H1 (cell line): Measurements from ENCODE around the gene ZNF511. TPM values are rescaled to one million over a fixed set of nuclear protein-coding genes. Genes with fewer than 3 reads are reported as not detected.

Experiments used
- CTCF ChIA-PET: fragments of 300-600 bp; sonication (Branson Sonifier 250); formaldehyde crosslinking; loops from one replicate; lab custom pipeline; 2021; ENCODE audit not compliant: partially characterized antibody; lab: Charles Lee
- POLR2A ChIA-PET: fragments of 300-600 bp; sonication (Branson Sonifier 250); formaldehyde crosslinking; loops from one replicate; lab custom pipeline; 2021; ENCODE audit warnings: inconsistent platforms; ENCODE audit not compliant: partially characterized antibody; lab: Charles Lee
- DNase-seq, 2 experiments: peaks; one replicate each; pipeline versions ENCODE4 v3.0.0 to v3.0.0-alpha.2; 2010 to 2022; ENCODE audit warnings: low spot score in 2 of 2, low read depth in 1 of 2, mixed read lengths in 1 of 2
- FAIRE-seq: peaks from 2 replicates; lab custom pipeline; 2011; peaks lifted over from hg19 to GRCh38; lab: Jason Lieb, UNC
- H2AFZ ChIP-seq: 2 replicates; pipeline ENCODE4 v1.8.1; 2012; ENCODE audit warnings: low read length, inconsistent platforms
- H2AK5ac ChIP-seq: 2 replicates; pipeline ENCODE4 v1.6.1; 2013; ENCODE audit warnings: low read depth, low read length
- H2BK120ac ChIP-seq: replicated peaks from 2 replicates; pipeline ENCODE3; 2013; ENCODE audit warnings: low read depth, low read length, inconsistent platforms
- H2BK12ac ChIP-seq: 2 replicates; pipeline ENCODE4 v1.6.1; 2013; ENCODE audit warnings: low read depth, low read length
- H2BK15ac ChIP-seq: 2 replicates; pipeline ENCODE4 v1.6.1; 2013; ENCODE audit warnings: low read length
- H2BK20ac ChIP-seq: 2 replicates; pipeline ENCODE4 v1.6.1; 2013; ENCODE audit warnings: low read length
- H2BK5ac ChIP-seq: 2 replicates; pipeline ENCODE4 v1.6.1; 2013; ENCODE audit warnings: low read depth, low read length
- H3K14ac ChIP-seq: 2 replicates; pipeline ENCODE4 v1.6.1; 2013; ENCODE audit warnings: inconsistent platforms; ENCODE audit not compliant: insufficient read length
- H3K18ac ChIP-seq: 2 replicates; pipeline ENCODE4 v1.6.1; 2013; ENCODE audit warnings: low read length; ENCODE audit errors: extremely low read depth
- H3K23ac ChIP-seq: 2 replicates; pipeline ENCODE4 v1.6.1; 2013; ENCODE audit warnings: inconsistent platforms; ENCODE audit not compliant: insufficient read length
- H3K23me2 ChIP-seq: 2 replicates; pipeline ENCODE4 v1.6.1; 2013; ENCODE audit warnings: low read depth, low read length
- H3K27ac ChIP-seq: 2 replicates; pipeline ENCODE4 v1.6.1; 2011; ENCODE audit warnings: low read depth, low read length, inconsistent platforms
- H3K27me3 ChIP-seq, 4 experiments: replicated peaks in 1 of 4; 1 replicate in 1 of 4; 2 replicates in 3 of 4; pipeline versions ENCODE4 v1.6.1 to v1.8.1; 2011 to 2013; ENCODE audit warnings: low read length in 3 of 4, mild to moderate bottlenecking in 3 of 4, inconsistent platforms in 2 of 4, mixed read lengths in 2 of 4, moderate library complexity in 1 of 4; ENCODE audit not compliant: control insufficient read depth in 3 of 4, insufficient read depth in 3 of 4; ENCODE audit errors: extremely low read depth in 1 of 4
- H3K36me3 ChIP-seq, 4 experiments: 2 replicates each; pipeline versions ENCODE4 v1.6.1 to v1.8.1; 2011 to 2013; ENCODE audit warnings: mild to moderate bottlenecking in 4 of 4, low read length in 3 of 4, moderate library complexity in 2 of 4, control low read depth in 1 of 4, inconsistent platforms in 1 of 4; ENCODE audit not compliant: insufficient read depth in 4 of 4, control insufficient read depth in 2 of 4
- H3K4ac ChIP-seq: replicated peaks from 2 replicates; pipeline ENCODE3; 2013; ENCODE audit warnings: low read length, low read depth, mixed read lengths, inconsistent platforms; ENCODE audit not compliant: insufficient read length
- H3K4me1 ChIP-seq, 4 experiments: replicated peaks in 1 of 4; 1 replicate in 1 of 4; 2 replicates in 3 of 4; pipeline versions ENCODE4 v1.6.1 to v1.8.1; 2011 to 2013; ENCODE audit warnings: low read length in 3 of 4, inconsistent platforms in 2 of 4, mixed read lengths in 1 of 4; ENCODE audit not compliant: insufficient read depth in 4 of 4, control insufficient read depth in 3 of 4
- H3K4me2 ChIP-seq, 2 experiments: 2 replicates each; pipeline versions ENCODE4 v1.6.1 to v1.8.1; 2011 to 2013; ENCODE audit warnings: low read depth in 2 of 2, low read length in 2 of 2, control low read depth in 1 of 2, inconsistent platforms in 1 of 2, mild to moderate bottlenecking in 1 of 2; ENCODE audit not compliant: insufficient read depth in 1 of 2
- H3K4me3 ChIP-seq, 4 experiments: fragments of 200-600, 300-600 bp in 1 of 4; sonication (generic), shearing (Covaris generic), sonication (Bioruptor Twin) in 1 of 4; 2 replicates each; pipeline versions ENCODE4 v1.5.1 to v1.8.1; 2011 to 2016; ENCODE audit warnings: low read length in 4 of 4, low read depth in 3 of 4, control low read depth in 2 of 4, inconsistent platforms in 2 of 4, mild to moderate bottlenecking in 2 of 4, mixed read lengths in 1 of 4, moderate library complexity in 1 of 4; ENCODE audit not compliant: insufficient read depth in 2 of 4; ENCODE audit errors: extremely low read depth in 1 of 4
- H3K56ac ChIP-seq: replicated peaks from 2 replicates; pipeline ENCODE3; 2013; ENCODE audit warnings: low read depth, mild to moderate bottlenecking, mixed read lengths, low read length, inconsistent platforms; ENCODE audit not compliant: insufficient read length
- H3K79me1 ChIP-seq: 2 replicates; pipeline ENCODE4 v1.6.1; 2013; ENCODE audit warnings: low read depth, low read length, control low read depth
- H3K79me2 ChIP-seq, 2 experiments: 2 replicates each; pipeline versions ENCODE4 v1.6.1 to v1.8.1; 2012 to 2013; ENCODE audit warnings: low read length in 2 of 2, mild to moderate bottlenecking in 2 of 2, inconsistent platforms in 1 of 2; ENCODE audit not compliant: insufficient read depth in 2 of 2, control insufficient read depth in 1 of 2
- H3K9ac ChIP-seq, 4 experiments: replicated peaks in 1 of 4; 1 replicate in 1 of 4; 2 replicates in 3 of 4; pipeline versions ENCODE4 v1.6.1 to v1.8.1; 2011 to 2013; ENCODE audit warnings: low read depth in 3 of 4, low read length in 3 of 4, control low read depth in 2 of 4, mild to moderate bottlenecking in 2 of 4, moderate library complexity in 2 of 4, inconsistent platforms in 1 of 4; ENCODE audit errors: extremely low read depth in 1 of 4
- H3K9me3 ChIP-seq, 2 experiments: 2 replicates each; pipeline versions ENCODE4 v1.6.1 to v1.8.1; 2012 to 2013; ENCODE audit warnings: mild to moderate bottlenecking in 2 of 2, moderate library complexity in 2 of 2, control low read depth in 1 of 2, inconsistent platforms in 1 of 2, low read depth in 1 of 2, low read length in 1 of 2, mixed read lengths in 1 of 2; ENCODE audit not compliant: insufficient read depth in 2 of 2
- H4K20me1 ChIP-seq, 2 experiments: replicated peaks in 1 of 2; 2 replicates each; pipeline versions ENCODE3 to v1.8.1; 2011 to 2013; ENCODE audit warnings: inconsistent platforms in 2 of 2, low read length in 2 of 2, mild to moderate bottlenecking in 1 of 2; ENCODE audit not compliant: insufficient read depth in 2 of 2, control insufficient read depth in 1 of 2
- H4K5ac ChIP-seq: 2 replicates; pipeline ENCODE4 v1.6.1; 2013; ENCODE audit warnings: low read length, low read depth, mixed read lengths, inconsistent platforms; ENCODE audit not compliant: insufficient read length
- H4K8ac ChIP-seq: 2 replicates; pipeline ENCODE4 v1.8.0; 2013; ENCODE audit warnings: mild to moderate bottlenecking, moderate library complexity, low read length, inconsistent platforms; ENCODE audit not compliant: insufficient read depth; ENCODE audit errors: extremely low read depth
- H4K91ac ChIP-seq: replicated peaks from 2 replicates; pipeline ENCODE3; 2013; ENCODE audit warnings: low read length, mixed read lengths, inconsistent platforms; ENCODE audit not compliant: insufficient read length
- BRCA1 ChIP-seq: IDR thresholded peaks from 2 replicates; pipeline ENCODE4 v1.6.1; 2012; ENCODE audit warnings: low read depth, low read length, improper control_type of control experiment
- CHD2 ChIP-seq: IDR thresholded peaks from 2 replicates; pipeline ENCODE4 v1.6.1; 2012; ENCODE audit warnings: low read length, improper control_type of control experiment
- EZH2 ChIP-seq: fragments of 200-600 bp; sonication (generic); IDR thresholded peaks from 2 replicates; pipeline ENCODE4 v1.7.1; 2012; ENCODE audit warnings: low read depth, mild to moderate bottlenecking, moderate library complexity, low read length, inconsistent platforms; ENCODE audit not compliant: severe bottlenecking
- GABPA ChIP-seq: IDR thresholded peaks from 2 replicates; pipeline ENCODE4 v1.6.1; 2011; ENCODE audit warnings: mild to moderate bottlenecking, low read length, moderate library complexity, borderline replicate concordance; ENCODE audit not compliant: insufficient read depth
- JUND ChIP-seq: IDR thresholded peaks from 2 replicates; pipeline ENCODE4 v1.6.1; 2011; ENCODE audit warnings: mild to moderate bottlenecking, improper control_type of control experiment, low read length
- KDM4A ChIP-seq: IDR thresholded peaks from one replicate; pipeline ENCODE4 v1.7.1; 2012; ENCODE audit warnings: low read depth, mild to moderate bottlenecking, moderate library complexity, low read length, inconsistent platforms; ENCODE audit not compliant: severe bottlenecking
- MAFK ChIP-seq: IDR thresholded peaks from 2 replicates; pipeline ENCODE4 v1.6.1; 2012; ENCODE audit warnings: low read depth, mild to moderate bottlenecking, improper control_type of control experiment, low read length
- TAF7 ChIP-seq: optimal IDR thresholded peaks from 2 replicates; pipeline ENCODE3; 2011; ENCODE audit warnings: low read depth, mild to moderate bottlenecking, inconsistent platforms, low read length, moderate library complexity, borderline replicate concordance
- TBP ChIP-seq: IDR thresholded peaks from 2 replicates; pipeline ENCODE4 v1.6.1; 2011; ENCODE audit warnings: low read depth, low read length, improper control_type of control experiment
- TCF12 ChIP-seq: IDR thresholded peaks from 2 replicates; pipeline ENCODE4 v1.6.1; 2011; ENCODE audit warnings: low read depth, mild to moderate bottlenecking, low read length
- USF2 ChIP-seq: IDR thresholded peaks from 2 replicates; pipeline ENCODE4 v1.6.1; 2011; ENCODE audit warnings: low read length, improper control_type of control experiment
- YY1 ChIP-seq: IDR thresholded peaks from 2 replicates; pipeline ENCODE4 v1.6.1; 2011; ENCODE audit warnings: low read depth, mild to moderate bottlenecking, low read length
- WGBS, 2 experiments: shearing (Covaris generic) in 1 of 2; methylation state at CpG; one replicate each; pipeline versions ENCODE4 v1.1.6 to v1.1.7; 2013 to 2015; ENCODE audit warnings: low lambda C conversion rate in 2 of 2, mixed read lengths in 2 of 2, inconsistent platforms in 1 of 2, low coverage in 1 of 2, missing lambda C conversion rate in 1 of 2; ENCODE audit not compliant: insufficient replicate concordance in 2 of 2, insufficient coverage in 1 of 2, insufficient read length in 1 of 2; ENCODE audit errors: extremely low coverage in 1 of 2, missing lambda C conversion rate in 1 of 2; 5-methylcytosine and 5-hydroxymethylcytosine counted together
- polyA plus RNA-seq, 7 experiments: library from polyadenylated mRNA; depleted of rRNA in 3 of 7; stranded (reverse) in 5 of 7; unstranded in 2 of 7; fragments of >200 nt in 5 of 7; fragments of 200-250 nt in 2 of 7; gene quantifications; 1 replicate in 5 of 7; 2 replicates in 1 of 7; 4 replicates in 1 of 7; pipeline versions ENCODE4 v1.2.1 to v1.2.3, GENCODE V29; 2011 to 2013; ENCODE audit warnings: missing spikeins in 2 of 7, mixed read lengths in 2 of 7
- total RNA-seq: library from RNA; stranded (reverse); fragmentation: NEBNext Ultra II Directional; extraction: Animal tissue kit (Norgen Biotek cat#: 25700); gene quantifications from 2 replicates; pipeline ENCODE4 v1.2.1, GENCODE V29; 2021

The ZNF511 gene
- total and polyA plus RNA-seq, 2 of the 8 experiments (the other 6 are each of a cell fraction or from before 2014, with no cell fraction given), result 55.4 to 71.7 TPM

- Histone ChIP-seq H3K79me2 (no peaks in the 10 kb centered on the region), H3K4ac (no peak overlapping the region), H3K4me2 (no peak overlapping the region), H3K27me3 (no peaks in the 10 kb centered on the region; a peak in 3 of 7 replicates), H4K5ac (no peak overlapping the region), H3K9ac (no peak overlapping the region), H3K4me1 (peaks cover 0 to 21% (median 2%) of the 10 kb centered on the region in 4 experiments; a peak in 4 of 7 replicates), H2BK20ac (no peak overlapping the region), H3K56ac (no peak overlapping the region), H3K36me3 (no peaks in the 10 kb centered on the region), H4K8ac (no peak overlapping the region), H4K91ac (peak overlapping the region; percentile 65), H2AFZ (no peak overlapping the region), H2BK5ac (peak overlapping the region; percentile 2; the same call in 1 of the 2 replicates), H2BK12ac (peak overlapping the region; percentile 18; the same call in 1 of the 2 replicates), H3K14ac (no peak overlapping the region), H2AK5ac (0 out of 2 replicates have a peak overlapping the region, but pooled peaks have one; percentile 32), H3K18ac (no peak overlapping the region), H3K27ac (no peak overlapping the region), H3K23me2 (peaks cover 4% of the 10 kb centered on the region; the same call in 1 of the 2 replicates), H2BK120ac (no peak overlapping the region), H2BK15ac (no peak overlapping the region; the same call in 1 of the 2 replicates), H3K79me1 (no peaks in the 10 kb centered on the region), H4K20me1 (peaks cover 4 to 12% of the 10 kb centered on the region in 2 experiments), H3K4me3 (no peak overlapping the region), H3K9me3 (no peaks in the 10 kb centered on the region), H3K23ac (no peak overlapping the region)
- FAIRE-seq (no peak), DNase-seq (no peak)
- ChIA-PET POLR2A (interaction anchor here (1.1 to 1.3 kb wide), 2 partner anchors 12 to 21 kb away, joined by 3 read pairs; partner anchors contain the start of gene CALY), CTCF (interaction anchor here (0.7 kb wide), 1 partner anchor 9 kb away, joined by 3 read pairs; no protein-coding TSS in a partner anchor)
- 96 to 100% methylated on average over 4 to 8 of the region's 8 CpGs for WGBS, 2 experiments
- TF ChIP-seq BRCA1, result no peak
- no peak for TF ChIP-seq GABPA
- no peak for TF ChIP-seq USF2
- no peak for TF ChIP-seq JUND
- no peak for TF ChIP-seq TBP
- no peak for TF ChIP-seq CHD2
- TF ChIP-seq YY1, result no peak
- TF ChIP-seq TCF12, result no peak
- no peak for TF ChIP-seq KDM4A
- no peak for TF ChIP-seq MAFK
- TF ChIP-seq TAF7, result no peak
- no peak for TF ChIP-seq EZH2
Measured at GRCh38 chr10:133349160-133349568, 40.5 kb downstream of the ZNF511 start.
